Left hindlimb (tissue), 1 donor: Measurements from ENCODE around the gene KCNK17.

Experiments used
- DNase-seq: peaks from one replicate; pipeline ENCODE4 v3.0.0-alpha.2; 2018

KCNK17 gene, protein sequence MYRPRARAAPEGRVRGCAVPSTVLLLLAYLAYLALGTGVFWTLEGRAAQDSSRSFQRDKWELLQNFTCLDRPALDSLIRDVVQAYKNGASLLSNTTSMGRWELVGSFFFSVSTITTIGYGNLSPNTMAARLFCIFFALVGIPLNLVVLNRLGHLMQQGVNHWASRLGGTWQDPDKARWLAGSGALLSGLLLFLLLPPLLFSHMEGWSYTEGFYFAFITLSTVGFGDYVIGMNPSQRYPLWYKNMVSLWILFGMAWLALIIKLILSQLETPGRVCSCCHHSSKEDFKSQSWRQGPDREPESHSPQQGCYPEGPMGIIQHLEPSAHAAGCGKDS

DNA sequence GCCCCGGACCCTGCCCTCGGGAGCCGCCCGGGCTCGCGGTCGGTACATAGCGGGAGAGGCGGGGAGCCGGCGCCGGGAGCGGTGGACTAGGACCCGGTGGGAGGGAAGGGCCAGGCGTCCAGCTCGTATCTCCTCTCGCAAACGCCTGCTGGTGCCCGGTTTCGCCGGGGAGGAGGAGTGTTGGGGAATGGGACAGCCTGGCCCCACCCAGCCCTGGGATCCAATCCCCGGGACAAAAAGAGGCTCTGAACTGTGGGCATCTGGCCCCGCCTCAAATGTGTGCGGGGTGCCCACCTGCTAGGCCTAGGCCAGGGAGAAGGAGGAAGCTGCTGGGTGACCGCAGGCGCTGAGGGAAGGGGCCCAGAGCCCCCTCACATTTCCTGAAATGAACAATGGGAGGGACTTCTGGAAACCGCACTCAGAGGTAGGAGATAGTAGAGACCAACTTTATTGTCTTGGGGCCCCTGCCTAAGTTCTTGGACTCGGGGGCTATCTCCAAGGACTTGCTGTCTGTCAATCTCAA, at the start of gene KCNK17:
TSS of gene KCNK17 (minus strand) at position 147 of the 523 bp plus-strand sequence. CDS start at position 48, 99 bp downstream.
- no peak for DNase-seq

GRCh38 chr6:39363280-39363679, 49.1 kb upstream of the KCNK17 start:
- no peak for DNase-seq

GRCh38 chr6:39362487-39362865, 48.3 kb upstream of the KCNK17 start:
- DNase-seq = no peak

GRCh38 chr6:39361657-39362486, 47.7 kb upstream of the KCNK17 start:
- peak; percentile 76 for DNase-seq

DNA sequence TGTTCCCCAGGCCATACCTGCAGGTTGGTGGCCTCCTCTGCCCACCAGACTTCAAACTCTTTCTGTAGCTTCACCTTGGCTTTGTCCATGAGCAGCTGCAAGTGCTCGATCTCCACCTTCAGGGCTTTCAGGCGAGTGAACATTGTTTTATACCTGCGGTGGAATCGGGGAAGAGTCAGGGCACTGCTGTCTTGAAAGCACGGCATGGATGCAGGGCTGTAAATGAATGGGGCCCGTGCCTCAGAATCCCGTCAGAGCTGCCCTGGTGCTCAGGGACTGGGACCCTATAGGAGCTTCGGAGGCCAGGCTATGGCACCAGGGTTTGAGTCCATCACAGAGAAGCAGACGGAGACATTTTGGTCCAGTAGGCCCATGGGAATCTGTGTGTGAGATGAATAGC, 46.2 kb upstream of the KCNK17 start:
- no peak for DNase-seq

DNA sequence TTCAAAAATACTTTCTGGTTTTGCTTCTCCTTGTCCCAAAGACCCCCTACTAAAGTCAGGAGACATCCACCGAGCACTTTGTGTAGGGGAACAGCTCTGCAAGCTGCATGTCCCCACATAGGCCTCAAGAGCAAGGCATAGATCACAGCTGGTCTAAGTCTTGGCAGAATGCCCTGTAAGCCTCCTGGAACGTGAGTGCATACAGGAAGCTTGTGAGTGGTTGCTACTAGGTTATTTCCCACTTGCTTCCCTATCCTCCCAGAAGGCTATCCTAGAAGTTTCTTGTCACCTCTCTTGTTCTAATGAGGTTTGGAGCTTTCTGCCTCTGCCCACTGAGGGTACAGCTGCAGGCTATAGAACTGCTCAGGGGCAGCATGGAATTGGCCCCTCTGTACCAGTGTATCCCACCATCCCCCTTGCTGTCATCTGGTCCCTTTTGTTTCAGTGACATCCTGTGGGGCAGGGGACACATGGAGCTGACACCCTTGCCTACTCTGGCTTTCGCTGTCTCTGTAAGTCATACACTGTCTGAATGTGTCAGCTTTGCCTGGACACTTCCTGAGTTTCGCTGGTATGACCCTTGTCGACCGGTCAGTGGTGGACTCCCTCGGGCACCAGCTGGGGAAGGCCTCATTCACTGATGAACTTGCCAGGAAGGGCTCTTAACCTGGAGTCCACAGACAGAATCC, 43.9 kb upstream of the KCNK17 start:
- DNase-seq = peak; percentile 57

DNA sequence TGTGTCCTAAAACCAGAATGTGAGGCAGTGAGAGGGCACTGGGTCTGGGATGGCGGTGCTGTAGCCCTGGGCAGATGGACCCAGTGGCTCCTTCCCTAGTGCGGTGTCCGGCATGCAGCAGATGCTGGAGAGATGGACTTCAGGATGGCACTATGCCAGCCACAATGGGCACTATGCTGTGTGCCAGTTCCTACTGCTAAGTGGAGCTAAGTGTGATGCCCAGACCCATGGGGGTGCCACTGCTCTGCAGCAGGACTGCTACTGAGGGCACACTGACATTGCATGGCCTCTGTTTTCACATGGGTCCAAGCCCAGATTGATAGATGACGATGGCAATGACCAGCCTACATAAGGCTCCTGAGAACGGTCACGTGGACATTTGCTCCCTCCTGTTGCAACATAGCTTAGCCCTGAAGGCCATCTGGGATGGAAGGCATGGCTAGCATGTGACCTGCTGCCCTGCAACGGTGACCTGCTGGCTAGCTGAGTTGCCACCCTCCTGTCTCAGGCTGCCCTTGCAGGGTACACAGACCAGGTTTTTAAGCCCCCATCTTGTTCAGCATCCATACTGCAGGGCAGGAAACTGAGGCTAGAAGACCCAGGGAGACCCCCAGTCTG, 39.6 kb upstream of the KCNK17 start:
- DNase-seq = no peak

- DNase-seq = no peak
These were observed 36.7 kb upstream of the KCNK17 start for GRCh38 chr6:39350723-39351505.

DNA sequence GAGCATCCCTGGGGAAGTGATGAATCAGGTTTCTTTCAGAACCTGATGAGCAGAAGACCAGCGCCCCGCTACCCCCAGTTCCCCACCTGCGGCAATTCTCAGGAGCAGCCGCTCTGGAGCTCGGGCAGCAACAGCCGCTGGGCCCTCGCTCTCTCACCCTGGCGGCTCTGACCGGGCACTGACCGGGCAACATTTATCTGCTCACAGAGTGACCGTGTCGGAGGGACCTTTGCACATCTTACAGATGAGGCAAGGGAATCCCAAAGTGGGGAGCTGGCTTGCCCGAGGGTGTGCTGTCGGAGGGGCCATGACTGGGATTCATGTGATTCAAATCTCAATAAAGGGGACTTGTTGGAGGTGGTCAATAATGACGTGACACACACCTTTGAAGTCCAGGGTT, 34.5 kb upstream of the KCNK17 start:
- no peak for DNase-seq

GRCh38 chr6:39347906-39348585, 33.8 kb upstream of the KCNK17 start:
- peak; percentile 77 for DNase-seq

- DNase-seq = no peak
These were observed 33.0 kb upstream of the KCNK17 start for GRCh38 chr6:39347206-39347605.

- no peak for DNase-seq
These were observed 30.6 kb upstream of the KCNK17 start for GRCh38 chr6:39344821-39345280.

DNA sequence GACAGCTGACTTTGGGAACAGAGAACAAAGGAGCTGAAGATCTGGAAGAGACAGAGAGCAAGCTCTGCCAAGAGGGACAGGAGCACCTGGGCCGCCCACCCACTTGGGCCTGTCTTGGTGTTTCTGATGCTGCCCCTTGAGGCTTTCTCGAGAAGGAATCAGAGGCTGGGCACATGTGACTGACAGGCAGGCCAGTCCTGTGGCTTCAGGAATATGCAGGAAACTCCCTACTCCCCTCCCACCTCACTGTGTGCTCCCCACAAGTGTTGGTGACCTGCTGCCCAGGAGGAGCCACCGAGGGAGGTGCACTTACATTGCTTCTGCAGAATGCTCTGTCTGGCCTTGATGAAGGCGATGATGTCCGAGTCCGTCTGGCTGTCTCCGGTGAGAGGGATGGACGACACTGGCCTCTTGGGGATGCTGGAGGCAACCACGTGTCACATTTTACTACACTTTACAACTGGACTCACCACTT, 29.2 kb upstream of the KCNK17 start:
- DNase-seq = no peak

GRCh38 chr6:39342692-39343395, 28.6 kb upstream of the KCNK17 start:
- no peak for DNase-seq

GRCh38 chr6:39341937-39342336, 27.7 kb upstream of the KCNK17 start:
- DNase-seq = no peak

GRCh38 chr6:39341352-39341751, 27.1 kb upstream of the KCNK17 start:
- no peak for DNase-seq

DNA sequence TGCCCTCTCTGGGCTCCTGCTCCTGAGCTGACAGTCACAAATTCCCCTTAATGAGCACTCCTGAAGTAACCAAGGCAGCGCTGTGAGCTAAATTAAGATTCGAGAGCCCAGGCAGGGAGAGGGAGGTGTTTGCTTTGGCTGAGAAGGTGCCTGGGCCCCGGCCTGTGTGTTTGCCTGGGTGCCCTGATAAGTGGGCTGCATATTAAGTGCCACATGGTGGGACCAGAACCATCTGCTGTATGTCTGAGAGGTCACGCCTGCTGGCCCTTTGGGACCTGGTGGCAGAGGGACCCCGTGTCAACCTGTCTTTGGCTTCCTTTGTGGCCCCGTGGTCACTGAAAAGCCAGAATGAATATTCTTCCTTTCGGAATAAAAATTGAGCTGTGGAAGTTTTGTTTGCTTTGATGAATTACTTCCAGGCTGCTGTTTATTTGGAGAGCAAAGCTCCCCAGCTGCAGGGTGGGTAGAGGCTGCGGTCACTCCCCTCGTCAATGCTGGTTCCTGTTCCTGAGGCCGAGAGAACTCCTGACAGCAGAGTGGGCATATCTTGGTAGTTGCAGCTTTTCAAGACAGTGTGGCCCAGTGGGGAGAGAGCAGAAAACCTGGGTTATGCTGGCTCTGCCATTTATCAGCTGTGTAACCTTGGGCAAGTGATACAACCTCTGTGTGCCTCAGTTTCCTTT, 25.8 kb upstream of the KCNK17 start:
- no peak for DNase-seq

- no peak for DNase-seq
These were observed 25.1 kb upstream of the KCNK17 start for GRCh38 chr6:39339096-39339867.

DNA sequence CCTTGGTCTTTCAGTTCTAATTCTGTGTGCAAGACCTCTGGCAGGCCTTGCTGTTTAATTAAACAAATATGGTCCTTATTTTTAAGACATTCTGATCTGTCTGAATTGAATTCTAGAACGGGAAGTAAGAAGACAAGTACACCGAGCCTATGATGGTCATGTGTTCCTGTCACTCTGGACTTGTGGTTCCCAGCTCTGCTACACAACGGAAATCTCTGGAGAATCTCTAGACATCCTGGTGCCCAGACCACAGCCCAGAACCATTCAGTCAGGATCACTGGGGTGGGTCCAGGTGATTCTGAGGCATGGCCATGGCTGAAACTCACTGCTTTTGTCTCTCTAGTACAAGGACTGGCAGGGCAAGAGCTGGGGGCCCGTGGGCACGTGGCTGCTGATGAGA, 24.2 kb upstream of the KCNK17 start:
- DNase-seq = no peak
